Measurements from ENCODE around the gene BAZ1B.

GRCh38 chr7:73427902-73428787 lies 93.9 kb downstream of the BAZ1B start:
- TF ChIP-seq CTCF (IDR thresholded peaks at IDR 0.05) (no peak), POLR2A (IDR thresholded peaks at IDR 0.05) (no peak)
